GM18519 (cell line): Measurements from ENCODE around the gene KMT2E.

Source experiments
- ATAC-seq: cut with Tn5 transposase; IDR thresholded peaks from one replicate; pipeline ENCODE4 v1.9.1; 2021; ENCODE audit warnings: mild to moderate bottlenecking, moderate library complexity; ENCODE audit not compliant: unreplicated experiment, low FRiP score

Gene KMT2E

DNA sequence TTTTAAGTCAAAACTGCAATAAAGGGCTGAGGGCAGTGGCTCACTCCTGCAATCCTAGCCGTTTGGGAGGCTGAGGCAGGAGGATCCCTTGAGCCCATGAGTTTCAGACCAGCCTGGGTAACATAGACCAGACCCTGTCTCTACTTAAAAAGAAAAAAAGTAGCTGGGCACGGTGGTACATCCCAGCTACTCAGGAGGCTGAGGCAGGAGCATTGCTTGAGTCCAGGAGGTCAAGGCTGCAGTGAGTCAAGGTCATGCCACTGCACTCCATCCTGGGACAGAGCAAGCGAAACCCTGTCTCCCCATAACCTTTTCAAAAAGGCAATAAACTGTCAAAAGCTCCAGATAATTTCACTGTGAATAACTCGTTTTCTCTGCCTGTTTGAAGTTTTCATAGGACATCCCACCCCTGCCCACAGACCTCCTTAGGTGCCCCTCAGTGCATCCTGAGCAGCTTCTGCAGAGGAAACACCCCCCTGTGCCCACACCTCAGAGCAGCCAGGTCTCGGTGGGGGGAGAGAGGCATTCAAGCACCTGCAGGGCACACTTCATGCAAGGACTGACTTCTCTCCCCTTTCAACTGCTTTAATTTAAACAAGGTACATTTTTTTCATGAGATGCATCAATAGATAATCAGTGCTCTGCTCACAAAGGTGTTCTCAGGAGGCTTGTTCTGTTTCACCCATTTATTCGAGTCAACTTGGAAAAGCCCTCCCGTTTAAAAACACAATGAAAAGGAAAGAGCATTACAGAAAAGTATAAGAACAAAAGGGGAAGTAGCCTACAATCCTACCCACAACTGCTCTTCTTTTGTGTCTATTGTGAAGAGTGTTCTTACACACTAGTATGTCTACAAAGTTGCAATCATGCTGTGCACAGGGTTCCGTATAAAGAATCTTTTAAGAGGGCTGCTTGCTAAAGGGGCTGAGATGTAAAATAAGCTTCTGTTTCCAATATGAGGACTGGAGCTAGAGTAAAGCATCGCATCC is 104.9 kb downstream of the KMT2E start:
- peak; percentile 64 for ATAC-seq

- ATAC-seq, result no peak
Measured at GRCh38 chr7:105122619-105123018, 108.6 kb downstream of the KMT2E start.

GRCh38 chr7:105125745-105126144 is 111.7 kb downstream of the KMT2E start:
- ATAC-seq, result no peak

DNA sequence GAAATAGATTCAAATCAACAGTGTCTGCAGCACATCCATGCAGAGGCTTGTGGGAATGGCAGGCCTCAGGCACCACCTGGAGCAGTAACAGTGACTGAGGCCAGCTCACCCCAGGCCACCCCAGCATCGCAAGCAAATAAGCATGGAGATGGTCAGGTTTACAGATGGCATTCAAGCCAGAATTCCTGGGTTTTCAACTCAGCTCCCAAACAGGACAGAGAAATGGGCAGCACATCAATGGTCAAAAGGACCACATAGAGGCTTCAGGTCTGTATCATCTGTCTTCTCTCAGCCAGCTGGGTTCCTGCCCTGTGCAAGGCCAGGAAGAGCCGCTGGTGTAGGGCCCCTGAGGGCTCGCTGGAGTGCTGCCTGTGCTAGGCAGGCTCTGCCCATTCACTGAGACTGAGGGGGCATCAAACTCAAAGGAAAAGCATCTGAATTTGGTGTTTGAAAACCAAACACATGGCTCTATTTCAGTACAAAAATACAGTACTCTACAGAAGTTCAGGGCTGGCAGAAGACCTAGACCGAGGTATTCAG is 112.5 kb downstream of the KMT2E start:
- ATAC-seq, result no peak

DNA sequence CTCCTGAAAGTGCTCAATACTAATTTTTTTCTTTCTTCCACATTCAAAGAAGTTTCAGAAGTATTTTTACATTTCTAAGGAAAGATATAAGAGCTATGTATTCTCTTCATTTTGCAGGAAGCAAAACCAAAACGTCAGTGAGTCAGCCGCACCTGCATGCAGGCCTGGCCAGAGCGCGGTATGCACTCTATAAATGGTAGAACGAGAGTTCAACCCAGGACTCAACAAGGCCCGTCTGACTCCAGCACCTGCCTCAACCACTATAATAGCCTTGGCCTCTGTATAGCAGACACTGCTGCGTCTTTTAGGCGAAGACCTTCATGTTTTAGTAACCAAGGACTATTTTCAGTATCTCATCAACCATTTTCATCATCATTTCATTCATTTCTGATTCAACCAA is 113.2 kb downstream of the KMT2E start:
- no peak for ATAC-seq

DNA sequence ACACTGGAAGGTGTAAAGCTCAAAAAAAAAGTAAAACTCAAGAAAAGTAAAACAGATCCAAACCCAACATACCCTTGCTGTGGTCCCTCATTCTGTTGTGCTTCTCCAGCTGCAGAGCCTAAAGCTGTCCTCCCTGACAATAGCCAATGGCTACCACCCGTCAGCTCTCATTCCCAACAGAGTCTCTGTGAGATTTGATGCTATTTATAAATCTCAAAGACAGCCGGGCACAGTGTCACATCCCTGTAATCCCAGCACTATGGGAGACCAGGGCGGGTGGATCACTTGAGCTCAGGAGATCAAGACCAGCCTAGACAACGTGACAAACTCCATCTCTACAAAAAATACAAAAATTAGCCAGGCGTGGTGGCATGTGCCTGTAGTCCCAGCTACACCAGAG is 116.0 kb downstream of the KMT2E start:
- no peak for ATAC-seq

DNA sequence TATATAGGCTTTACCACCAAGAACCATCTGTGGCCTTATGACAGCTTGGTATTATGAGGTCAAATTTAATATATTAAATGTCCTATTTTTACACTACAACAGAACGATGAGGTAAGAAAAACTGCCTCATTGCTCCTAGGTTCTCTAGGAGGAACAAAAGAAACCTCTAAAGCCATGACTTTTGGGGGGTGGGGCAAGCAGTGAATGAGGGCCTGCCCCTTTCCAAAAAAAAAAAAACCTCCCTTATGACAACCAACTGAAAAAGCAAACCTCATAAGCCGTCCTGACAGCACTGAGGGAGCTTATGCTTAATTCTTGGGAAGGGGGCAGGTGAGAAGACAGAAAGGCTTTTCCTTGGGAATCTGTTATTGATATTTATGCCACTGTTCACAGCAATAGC is 116.6 kb downstream of the KMT2E start:
- no peak for ATAC-seq

DNA sequence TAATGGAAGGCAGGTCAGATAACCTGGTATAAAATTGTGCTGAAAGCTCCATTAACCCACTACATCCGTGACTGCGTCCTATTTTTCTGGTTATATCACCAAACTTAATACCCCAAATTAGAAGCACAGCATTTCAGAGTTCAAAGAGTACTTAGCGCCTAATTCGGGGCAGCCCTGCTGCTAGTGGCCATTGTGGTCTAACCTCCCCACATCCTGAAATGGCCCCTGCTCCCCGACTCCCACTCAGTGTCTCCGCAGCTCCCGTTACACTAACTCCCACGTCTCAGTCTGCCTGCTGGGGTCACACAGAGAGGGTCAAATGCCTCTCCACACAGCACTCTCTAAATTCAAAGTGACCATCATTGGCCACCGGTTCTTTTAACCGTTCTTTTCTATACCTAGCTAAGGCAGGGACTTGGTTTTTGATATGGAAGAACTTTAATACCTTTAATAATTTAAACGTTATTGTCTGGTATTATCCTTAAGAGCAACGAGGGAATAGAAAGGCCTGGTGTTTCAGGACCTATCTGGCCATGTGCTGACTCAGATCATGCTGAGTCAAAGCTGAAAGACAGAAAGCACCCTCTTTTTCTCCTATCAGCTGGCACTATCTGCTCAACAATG is 117.1 kb downstream of the KMT2E start:
- ATAC-seq, result no peak

DNA sequence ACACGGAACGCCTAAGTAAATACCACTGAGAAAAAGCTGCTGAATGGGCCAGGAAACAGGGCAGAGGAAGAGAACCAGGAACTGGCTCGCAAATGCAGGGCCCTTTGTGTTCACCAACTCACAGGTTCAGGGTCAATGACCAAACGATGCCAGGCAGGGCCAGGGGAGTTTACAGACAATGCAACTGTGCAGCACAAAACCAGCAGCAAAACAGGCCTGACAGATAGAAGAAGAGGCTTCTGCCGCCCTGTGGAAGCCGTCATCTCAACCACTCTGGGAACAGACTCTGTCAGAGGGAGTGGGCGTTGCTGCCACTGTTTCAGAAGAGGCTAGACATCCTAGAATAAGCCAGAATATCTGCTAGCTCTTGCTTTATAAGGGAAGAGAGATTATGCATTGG is 117.9 kb downstream of the KMT2E start:
- ATAC-seq, result no peak

DNA sequence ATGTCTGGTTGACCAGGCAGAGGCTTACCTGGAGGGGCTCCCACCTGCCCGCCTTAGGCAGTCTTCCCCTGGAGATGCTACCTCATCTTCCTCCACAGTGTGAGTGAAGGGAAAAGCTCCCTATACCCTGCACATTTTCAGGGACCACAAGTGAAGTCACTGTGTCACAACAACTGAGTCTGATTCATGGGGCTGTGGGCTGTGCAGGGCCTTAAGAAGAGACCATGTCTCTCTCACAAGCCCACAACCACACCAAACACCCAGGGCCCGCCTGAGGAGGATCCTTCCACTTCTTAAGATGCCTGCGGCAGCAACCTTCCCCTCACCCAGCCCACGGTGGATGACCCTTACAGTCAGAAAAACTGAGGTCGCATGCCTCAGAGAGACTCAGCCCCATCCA is 118.3 kb downstream of the KMT2E start:
- ATAC-seq, result no peak

DNA sequence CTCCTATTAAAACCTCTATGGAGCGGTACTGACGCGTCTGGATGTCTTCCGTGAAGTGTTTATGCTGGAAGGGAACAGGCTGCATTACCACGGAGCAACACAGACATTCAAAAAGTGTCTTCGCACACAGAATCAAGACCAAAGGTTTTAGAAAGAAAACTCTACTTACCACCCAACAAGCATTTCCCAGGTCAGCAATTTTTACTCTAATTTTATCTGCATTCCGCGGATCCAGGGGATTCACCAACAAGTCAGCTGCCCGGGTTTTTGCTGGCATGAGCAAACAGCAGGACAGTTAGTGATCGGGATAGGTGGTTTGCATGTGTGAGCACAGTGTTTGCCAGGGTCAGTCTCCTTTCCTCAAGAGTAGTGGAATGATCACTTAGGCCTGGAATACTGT is 118.8 kb downstream of the KMT2E start:
- no peak for ATAC-seq

- no peak for ATAC-seq
Measured at GRCh38 chr7:105133358-105133757, 119.4 kb downstream of the KMT2E start.

DNA sequence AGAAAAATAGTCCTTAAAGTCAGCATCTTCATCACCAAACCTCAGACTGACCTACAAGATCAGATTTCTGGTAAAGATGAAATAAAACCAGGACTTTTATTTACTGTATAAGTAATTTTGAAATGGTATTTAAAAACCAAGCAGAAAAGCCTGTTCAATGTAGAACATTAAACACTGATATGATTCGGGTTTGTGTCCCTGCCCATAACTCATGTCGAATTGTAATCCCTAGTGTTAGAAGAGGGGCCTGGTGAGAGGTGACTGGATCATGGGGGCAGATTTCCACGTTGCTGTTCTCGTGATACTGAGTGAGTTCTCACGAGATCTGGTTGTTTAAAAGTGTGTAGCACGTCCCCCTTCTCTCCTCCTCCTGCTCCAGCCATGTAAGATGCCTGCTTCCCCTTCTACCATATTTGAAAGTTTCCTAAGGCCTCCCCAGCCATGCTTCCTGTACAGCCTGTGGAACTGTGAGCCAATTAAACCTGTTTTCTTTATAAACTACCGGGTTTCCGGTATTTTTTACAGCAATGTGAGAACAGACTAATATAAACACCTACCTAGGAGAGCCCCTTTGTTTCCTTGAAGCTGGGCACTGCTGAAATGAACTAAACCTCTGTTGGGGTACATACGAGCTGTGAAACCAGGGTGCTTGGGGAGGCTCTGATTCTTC is 120.1 kb downstream of the KMT2E start:
- no peak for ATAC-seq

- no peak for ATAC-seq
Measured at GRCh38 chr7:105136221-105136620, 122.2 kb downstream of the KMT2E start.

DNA sequence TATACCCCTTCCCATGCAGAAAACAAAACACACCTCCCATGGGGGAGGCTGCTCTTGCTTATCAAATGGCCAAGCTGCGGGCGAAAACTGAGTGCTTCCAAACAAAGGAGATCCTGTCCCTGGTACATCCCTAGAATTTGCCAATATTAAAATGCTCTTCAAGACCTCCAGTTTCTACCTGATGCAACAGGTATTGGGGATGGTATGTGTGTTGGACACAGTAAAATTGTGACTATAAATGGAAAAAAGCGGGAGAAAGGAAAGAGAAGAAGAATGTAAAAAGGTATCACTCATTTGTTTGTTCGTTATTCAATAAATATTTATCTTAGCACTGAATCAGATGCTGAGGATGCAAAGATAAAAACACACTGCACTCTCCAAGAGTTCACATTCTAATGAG is 123.9 kb downstream of the KMT2E start:
- no peak for ATAC-seq

- no peak for ATAC-seq
Measured at GRCh38 chr7:105139381-105139780, 125.4 kb downstream of the KMT2E start.

DNA sequence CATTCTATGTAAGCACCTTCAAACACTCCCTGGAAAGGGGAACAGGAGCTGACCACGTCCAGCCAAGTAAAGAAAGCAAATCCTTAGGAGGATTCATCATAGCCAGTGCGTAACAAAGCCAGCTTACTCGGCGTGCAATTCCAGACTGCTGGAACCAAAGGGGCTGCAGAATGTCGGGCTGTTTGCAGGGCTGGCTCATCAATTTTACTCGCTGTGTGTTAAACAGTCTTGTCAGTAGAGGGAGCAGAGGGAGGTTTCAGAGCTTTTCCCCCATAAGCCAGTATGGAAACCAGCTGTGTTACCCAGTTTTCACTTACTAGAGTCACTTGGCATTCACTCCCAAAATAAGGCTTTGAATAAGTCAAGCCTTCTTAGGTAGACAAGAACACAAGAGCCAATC is 127.1 kb downstream of the KMT2E start:
- no peak for ATAC-seq

- no peak for ATAC-seq
Measured at GRCh38 chr7:105149827-105150226, 135.8 kb downstream of the KMT2E start.

DNA sequence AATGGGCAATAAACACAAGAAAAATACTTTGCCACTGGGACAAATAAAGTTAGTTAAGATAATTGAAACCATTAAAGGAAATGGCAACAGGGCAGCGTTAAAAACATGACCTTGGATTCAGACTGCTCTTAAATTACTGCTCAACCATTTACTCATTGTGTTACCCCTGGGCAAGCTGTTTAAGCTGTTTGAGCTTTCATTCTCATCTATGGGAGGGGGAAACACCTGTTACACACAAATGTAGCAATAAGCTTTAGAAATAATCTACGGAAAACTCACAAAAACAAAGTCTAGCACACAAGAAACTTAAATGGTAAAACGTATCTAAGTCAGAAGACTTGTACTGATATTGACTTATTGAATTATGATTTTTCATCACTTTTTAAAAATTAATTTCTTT is 137.1 kb downstream of the KMT2E start:
- ATAC-seq, result no peak

DNA sequence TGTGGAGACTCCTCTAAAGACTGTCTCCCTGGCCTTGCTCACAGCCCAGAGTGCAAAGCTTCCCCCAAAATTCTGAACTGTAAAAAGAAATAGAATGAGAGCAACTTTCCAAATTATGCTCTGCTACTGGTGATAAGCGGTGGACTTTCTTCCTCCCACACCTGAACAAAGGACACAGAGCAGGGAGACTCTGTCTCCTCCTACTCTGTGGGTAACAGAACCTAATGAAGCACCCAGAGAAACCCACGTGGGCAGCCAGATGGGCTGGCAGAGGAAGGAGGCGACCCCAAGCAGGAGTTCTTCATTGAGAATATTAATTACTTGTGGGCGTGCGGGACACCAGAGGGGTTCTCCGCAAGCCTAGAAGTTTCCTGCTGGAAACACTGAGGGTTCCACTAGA is 139.5 kb downstream of the KMT2E start:
- no peak for ATAC-seq

- no peak for ATAC-seq
Measured at GRCh38 chr7:105154084-105154483, 140.1 kb downstream of the KMT2E start.
